Measurements from ENCODE around the gene ADAM22. TPM values are rescaled to one million over a fixed set of nuclear protein-coding genes. Genes with fewer than 3 reads are reported as not detected.

ADAM22 gene
- total RNA-seq, 6 experiments from 2014 or later, result 0.06 to 0.32 (median 0.10) TPM

DNA sequence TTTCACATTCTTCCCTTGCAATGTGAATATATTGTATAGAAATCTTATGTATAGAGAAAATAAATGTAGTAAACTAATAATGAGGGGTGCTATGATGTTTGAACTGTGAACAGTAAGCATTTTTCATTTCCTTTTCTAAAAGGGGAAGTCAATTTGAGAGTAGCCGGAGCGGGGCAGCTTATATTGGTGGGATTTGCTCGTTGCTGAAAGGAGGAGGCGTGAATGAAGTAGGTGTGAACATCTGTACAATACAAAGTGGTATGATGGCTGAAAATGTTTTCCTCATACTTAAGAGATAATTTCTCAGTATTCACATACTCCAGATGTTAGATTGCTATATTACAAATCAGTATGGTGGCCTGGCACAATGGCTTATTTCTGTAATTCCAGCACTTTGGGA, 198.7 kb downstream of the ADAM22 start:
- H3K27me3 ChIP-seq, result no peaks in the 10 kb centered on the region
- ATAC-seq, result no peak
- 64% methylated on average over 4 of the region's 4 CpGs for WGBS (ENCODE audit: insufficient coverage, low coverage, low lambda C conversion rate, missing lambda C conversion rate)
- H3K9me3 ChIP-seq, result no peaks in the 10 kb centered on the region
- no peak overlapping the region for H3K4me3 ChIP-seq
- no peak for DNase-seq
- no peak for TF ChIP-seq POLR2A (IDR thresholded peaks at IDR 0.05)
- TF ChIP-seq, protein P1, sequence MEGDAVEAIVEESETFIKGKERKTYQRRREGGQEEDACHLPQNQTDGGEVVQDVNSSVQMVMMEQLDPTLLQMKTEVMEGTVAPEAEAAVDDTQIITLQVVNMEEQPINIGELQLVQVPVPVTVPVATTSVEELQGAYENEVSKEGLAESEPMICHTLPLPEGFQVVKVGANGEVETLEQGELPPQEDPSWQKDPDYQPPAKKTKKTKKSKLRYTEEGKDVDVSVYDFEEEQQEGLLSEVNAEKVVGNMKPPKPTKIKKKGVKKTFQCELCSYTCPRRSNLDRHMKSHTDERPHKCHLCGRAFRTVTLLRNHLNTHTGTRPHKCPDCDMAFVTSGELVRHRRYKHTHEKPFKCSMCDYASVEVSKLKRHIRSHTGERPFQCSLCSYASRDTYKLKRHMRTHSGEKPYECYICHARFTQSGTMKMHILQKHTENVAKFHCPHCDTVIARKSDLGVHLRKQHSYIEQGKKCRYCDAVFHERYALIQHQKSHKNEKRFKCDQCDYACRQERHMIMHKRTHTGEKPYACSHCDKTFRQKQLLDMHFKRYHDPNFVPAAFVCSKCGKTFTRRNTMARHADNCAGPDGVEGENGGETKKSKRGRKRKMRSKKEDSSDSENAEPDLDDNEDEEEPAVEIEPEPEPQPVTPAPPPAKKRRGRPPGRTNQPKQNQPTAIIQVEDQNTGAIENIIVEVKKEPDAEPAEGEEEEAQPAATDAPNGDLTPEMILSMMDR (IDR thresholded peaks at IDR 0.05), result no peak
- H3K36me3 ChIP-seq, result no peaks in the 10 kb centered on the region
- no peaks in the 10 kb centered on the region for H3K4me1 ChIP-seq
- intact Hi-C loops (cut with DNase I), result no loop called here
- H3K27ac ChIP-seq, result no peak overlapping the region

DNA sequence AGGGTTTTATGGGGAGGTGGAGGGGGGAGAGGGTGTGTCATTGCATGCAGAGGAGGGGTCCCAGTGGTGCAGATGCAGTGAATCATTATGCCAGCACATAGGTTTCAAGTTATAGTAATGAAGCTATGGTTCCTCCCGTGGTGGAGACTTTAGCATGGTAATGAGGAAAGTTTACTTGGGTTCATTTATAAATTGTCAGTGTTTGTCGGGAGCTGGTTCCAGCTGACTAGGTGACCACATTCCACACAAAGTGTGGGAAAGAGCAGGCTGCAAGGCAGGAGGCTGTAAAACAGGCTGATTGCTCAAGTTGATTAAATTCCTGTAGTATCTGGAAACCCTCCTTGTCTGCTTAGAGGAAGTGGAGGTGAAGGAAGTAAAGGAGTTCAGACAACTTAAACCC, 206.9 kb downstream of the ADAM22 start:
- DNase-seq (no peak), ATAC-seq (no peak)
- Histone ChIP-seq H3K27me3 (no peaks in the 10 kb centered on the region), H3K27ac (no peak overlapping the region), H3K36me3 (no peaks in the 10 kb centered on the region), H3K4me3 (no peak overlapping the region), H3K4me1 (no peaks in the 10 kb centered on the region), H3K9me3 (no peaks in the 10 kb centered on the region)
- 10% methylated on average over 2 of the region's 2 CpGs for WGBS (ENCODE audit: insufficient coverage, low coverage, low lambda C conversion rate, missing lambda C conversion rate)
- TF ChIP-seq POLR2A (IDR thresholded peaks at IDR 0.05), result no peak
- TF ChIP-seq, protein P1 (IDR thresholded peaks at IDR 0.05), result no peak
- intact Hi-C loops (cut with DNase I), result no loop called here

DNA sequence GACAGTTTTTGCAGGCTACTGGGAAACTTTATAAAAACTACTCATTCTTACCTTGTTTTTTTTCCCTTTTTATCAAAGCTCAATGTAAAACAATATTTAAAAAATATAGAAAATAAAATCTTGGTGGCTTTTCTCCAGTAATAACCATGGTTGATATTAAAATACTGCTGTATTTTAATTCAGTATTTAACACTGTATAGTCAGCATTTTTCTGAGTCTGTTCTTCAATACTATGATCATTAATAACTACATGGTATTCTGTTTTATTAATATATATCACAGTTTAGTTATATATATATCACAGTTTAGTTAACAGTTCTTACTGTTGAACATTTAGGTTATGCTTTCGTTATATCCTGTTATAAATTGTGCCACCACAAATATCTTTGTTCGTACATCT, 207.4 kb downstream of the ADAM22 start:
- ATAC-seq (no peak), DNase-seq (no peak)
- intact Hi-C loops (cut with DNase I), result no loop called here
- H3K27ac ChIP-seq, result no peak overlapping the region
- TF ChIP-seq, protein P1 (IDR thresholded peaks at IDR 0.05), result no peak
- TF ChIP-seq POLR2A (IDR thresholded peaks at IDR 0.05), result no peak
- no peaks in the 10 kb centered on the region for H3K4me1 ChIP-seq
- WGBS (ENCODE audit: insufficient coverage, low coverage, low lambda C conversion rate, missing lambda C conversion rate), result 75% methylated on average over 2 of the region's 2 CpGs
- no peaks in the 10 kb centered on the region for H3K9me3 ChIP-seq
- H3K36me3 ChIP-seq, result no peaks in the 10 kb centered on the region
- H3K4me3 ChIP-seq, result no peak overlapping the region
- no peaks in the 10 kb centered on the region for H3K27me3 ChIP-seq

DNA sequence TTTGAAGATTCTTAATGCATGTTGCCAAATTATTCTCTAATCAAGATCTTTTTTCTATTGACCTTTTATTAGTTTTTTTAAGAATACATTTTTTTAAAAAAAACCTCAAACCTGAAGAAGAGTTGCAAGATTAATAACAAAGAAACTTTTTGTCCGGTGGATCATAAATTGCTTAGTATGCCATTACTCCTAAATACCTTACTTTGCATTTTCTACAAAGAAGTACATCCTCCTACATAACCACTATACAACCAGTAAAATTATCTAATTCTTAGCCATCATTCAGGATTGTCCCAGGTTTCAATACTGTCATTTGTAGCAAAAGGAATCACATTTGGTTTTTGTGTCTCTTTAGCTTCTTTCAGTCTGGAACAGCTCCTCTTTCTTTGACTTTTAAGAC, 207.9 kb downstream of the ADAM22 start:
- intact Hi-C loops (cut with DNase I), result no loop called here
- Histone ChIP-seq H3K4me1 (no peaks in the 10 kb centered on the region), H3K4me3 (no peak overlapping the region), H3K27ac (no peak overlapping the region), H3K27me3 (no peaks in the 10 kb centered on the region), H3K36me3 (no peaks in the 10 kb centered on the region), H3K9me3 (no peaks in the 10 kb centered on the region)
- DNase-seq, result no peak
- no peak for TF ChIP-seq POLR2A (IDR thresholded peaks at IDR 0.05)
- TF ChIP-seq, protein P1 (IDR thresholded peaks at IDR 0.05), result no peak
- ATAC-seq, result no peak
- 67% methylated on average over 1 of the region's 1 CpG for WGBS (ENCODE audit: insufficient coverage, low coverage, low lambda C conversion rate, missing lambda C conversion rate)

DNA sequence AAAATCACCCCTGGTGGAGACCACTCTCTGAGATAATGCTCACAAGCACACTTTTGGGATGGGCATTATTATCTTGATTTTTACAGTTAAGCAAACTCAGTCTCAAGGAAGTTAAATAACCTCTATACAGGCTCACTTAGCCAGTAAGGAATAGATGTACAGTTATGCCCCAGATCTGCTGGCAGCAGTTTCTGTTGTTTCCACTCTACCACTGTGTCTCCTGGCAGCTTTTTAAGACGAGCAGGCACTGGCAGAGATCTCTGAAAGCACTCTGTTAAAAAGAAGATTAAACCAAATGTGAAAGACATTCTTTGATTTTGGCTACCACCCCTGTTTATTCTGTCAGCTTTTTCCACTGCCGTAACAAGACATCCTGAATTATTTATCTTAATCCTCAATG, 212.6 kb downstream of the ADAM22 start:
- Histone ChIP-seq H3K4me1 (no peaks in the 10 kb centered on the region), H3K4me3 (no peak overlapping the region), H3K9me3 (no peaks in the 10 kb centered on the region), H3K36me3 (no peaks in the 10 kb centered on the region), H3K27me3 (no peaks in the 10 kb centered on the region), H3K27ac (no peak overlapping the region)
- DNase-seq, result no peak
- TF ChIP-seq, protein P1 (IDR thresholded peaks at IDR 0.05), result no peak
- no peak for TF ChIP-seq POLR2A (IDR thresholded peaks at IDR 0.05)
- 41% methylated on average over 2 of the region's 2 CpGs for WGBS (ENCODE audit: insufficient coverage, low coverage, low lambda C conversion rate, missing lambda C conversion rate)
- no peak for ATAC-seq
- intact Hi-C loops (cut with DNase I), result no loop called here

All from right lobe of liver (tissue), 6 donors.